Testis (tissue), 3 donors: ENCODE data around the gene SLC5A6. TPM values are rescaled to one million over a fixed set of nuclear protein-coding genes. Genes with fewer than 3 reads are reported as not detected.
"Not testable (repeated sequence)": the region's sequence is repeated elsewhere in the genome, so short reads cannot be mapped to it uniquely, and the experiment has no call there.

ENCODE experiments used
- DNase-seq: peaks from one replicate; pipeline ENCODE4 v3.0.0-alpha.2; 2019
- H3K27ac ChIP-seq, 2 donors: fragments of 200-600 bp; sonication (generic); one replicate each; pipeline ENCODE4 v1.5.1; 2019
- H3K27me3 ChIP-seq: fragments of 200-600 bp; sonication (generic); one replicate; pipeline ENCODE4 v1.5.1; 2019
- H3K36me3 ChIP-seq: fragments of 200-600 bp; sonication (generic); one replicate; pipeline ENCODE4 v1.5.1; 2017; ENCODE audit warnings: low read depth; ENCODE audit errors: missing control alignments
- H3K4me1 ChIP-seq: fragments of 200-600 bp; sonication (generic); one replicate; pipeline ENCODE4 v1.5.1; 2019
- H3K4me3 ChIP-seq, 2 donors: fragments of 200-600 bp; sonication (generic); one replicate each; pipeline ENCODE4 v1.5.1; 2017 to 2019
- H3K9me3 ChIP-seq: fragments of 200-600 bp; sonication (generic); one replicate; pipeline ENCODE4 v1.5.1; 2017
- CTCF ChIP-seq, 3 experiments: fragments of 450-650 bp in 2 of 3; fragments of 200-600 bp in 1 of 3; sonication (generic) in 1 of 3; IDR thresholded peaks; one replicate each; pipeline ENCODE4 v1.5.1; 2016 to 2019; ENCODE audit warnings: antibody characterized with exemption in 3 of 3, mild to moderate bottlenecking in 2 of 3, moderate library complexity in 1 of 3
- POLR2A ChIP-seq: fragments of 450-650 bp; IDR thresholded peaks from one replicate; pipeline ENCODE4 v1.6.1; 2017; ENCODE audit warnings: antibody characterized with exemption, mild to moderate bottlenecking, moderate library complexity
- WGBS, 2 donors: methylation state at CpG; one replicate each; pipeline ENCODE4 v1.1.5; 2018; 5-methylcytosine and 5-hydroxymethylcytosine counted together
- intact Hi-C: fragments of 100-400 bp; cut with DNase I; formaldehyde crosslinking; loops from one replicate; pipeline ENCODE4 v1.15.1; 2023; ENCODE audit warnings: low total_unique reads
- polyA plus RNA-seq: library from polyadenylated mRNA; stranded (reverse); fragments of 350-450 nt; fragmentation: Illumina TruSeq; extraction: RNeasy Lipid Tissue Mini Kit (QIAGEN cat#74804); gene quantifications from one replicate; pipeline ENCODE4 v1.2.3, GENCODE V29; 2014; ENCODE audit warnings: low read depth, low replicate concordance; ENCODE audit not compliant: insufficient read depth
- total RNA-seq, 2 donors: library from RNA; depleted of rRNA; stranded (reverse); fragments of >200 nt; gene quantifications; one replicate each; pipeline ENCODE4 v1.2.3, GENCODE V29; 2016

SLC5A6 gene
- total and polyA plus RNA-seq, 3 donors from 2014 or later = 83.4 to 84.0 (median 83.9) TPM

GRCh38 chr2:27177441-27178351, 34.4 kb downstream of the SLC5A6 start:
- Histone ChIP-seq H3K4me3 (no peak overlapping the region), H3K4me1 (peaks cover 2% of the 10 kb centered on the region), H3K27me3 (no peaks in the 10 kb centered on the region), H3K27ac (no peak overlapping the region), H3K9me3 (no peaks in the 10 kb centered on the region), H3K36me3 (no peaks in the 10 kb centered on the region)
- no peak for DNase-seq
- TF ChIP-seq CTCF (IDR thresholded peaks at IDR 0.05) (no peak), POLR2A (no peak)
- 70 to 78% methylated on average over 15 of the region's 15 CpGs for WGBS, 2 donors
- intact Hi-C loops = no loop called here

DNA sequence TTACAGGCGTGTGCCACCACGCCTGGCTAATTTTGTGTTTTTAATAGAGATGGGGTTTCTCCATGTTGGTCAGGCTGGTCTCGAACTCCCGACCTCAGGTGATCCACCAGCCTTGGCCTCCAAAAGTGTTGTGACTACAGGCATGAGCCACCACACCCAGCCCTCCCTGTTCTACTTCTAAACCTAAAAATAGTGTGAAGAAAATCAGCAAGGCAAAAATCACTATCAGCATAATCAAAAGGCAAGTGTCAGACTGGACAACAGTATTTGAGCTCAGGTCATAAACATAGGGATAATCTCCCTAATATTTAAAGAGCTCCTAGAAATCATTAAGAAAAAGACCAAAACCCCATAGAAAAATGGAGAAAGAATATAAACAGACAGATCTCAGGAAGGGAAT, 36.3 kb downstream of the SLC5A6 start:
- H3K4me3 ChIP-seq, H3K27me3 ChIP-seq, intact Hi-C loops, H3K4me1 ChIP-seq, DNase-seq, H3K9me3 ChIP-seq, H3K36me3 ChIP-seq, H3K27ac ChIP-seq: not testable (repeated sequence)
- 90 to 97% methylated on average over 4 of the region's 4 CpGs for WGBS, 2 donors

GRCh38 chr2:27175330-27175729, 36.7 kb downstream of the SLC5A6 start:
- Histone ChIP-seq H3K27me3 (no peaks in the 10 kb centered on the region), H3K27ac (no peak overlapping the region), H3K4me3 (no peak overlapping the region), H3K36me3 (no peaks in the 10 kb centered on the region), H3K4me1 (peaks cover 9% of the 10 kb centered on the region), H3K9me3 (no peaks in the 10 kb centered on the region)
- TF ChIP-seq CTCF (IDR thresholded peaks at IDR 0.05) (no peak), POLR2A (no peak)
- DNase-seq = peak; percentile 50
- WGBS, 2 donors = 59 to 64% methylated on average over 8 of the region's 8 CpGs
- intact Hi-C loops = no loop called here

- H3K4me1 ChIP-seq = peaks cover 11% of the 10 kb centered on the region
- H3K27me3 ChIP-seq = no peaks in the 10 kb centered on the region
- TF ChIP-seq CTCF (IDR thresholded peaks at IDR 0.05) (no peak), POLR2A (no peak)
- intact Hi-C loops = no loop called here
- no peak for DNase-seq
- WGBS, 2 donors = 90 to 91% methylated on average over 5 to 6 of the region's 6 CpGs
- H3K27ac ChIP-seq = no peak overlapping the region
- no peak overlapping the region for H3K4me3 ChIP-seq
- no peaks in the 10 kb centered on the region for H3K36me3 ChIP-seq
- H3K9me3 ChIP-seq = no peaks in the 10 kb centered on the region
Measured at GRCh38 chr2:27174638-27175037, 37.4 kb downstream of the SLC5A6 start.

DNA sequence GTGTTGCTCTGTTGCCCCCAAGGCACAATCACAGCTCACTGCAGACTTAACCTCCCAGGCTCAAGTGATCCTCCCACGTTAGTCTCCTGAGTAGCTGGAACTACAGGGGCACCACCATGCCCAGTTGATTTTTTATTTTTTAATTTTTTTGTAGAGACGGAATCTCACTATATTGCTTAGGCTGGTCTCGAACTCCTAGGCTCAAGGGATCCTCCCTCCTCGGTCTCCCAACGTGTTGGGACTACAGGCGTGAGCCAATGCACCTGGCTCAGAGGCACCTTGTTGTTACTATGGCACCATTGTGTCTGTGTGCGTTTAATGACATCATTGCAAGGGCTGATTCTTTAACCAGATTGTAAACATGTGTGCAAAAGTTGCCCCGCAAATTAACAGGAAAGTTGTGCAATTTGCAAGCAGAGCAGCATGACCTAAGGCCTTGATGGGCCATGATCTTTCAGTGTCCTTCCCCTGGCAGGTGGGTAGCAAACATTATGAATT, 40.7 kb downstream of the SLC5A6 start:
- Histone ChIP-seq H3K9me3 (no peaks in the 10 kb centered on the region), H3K4me3 (no peak overlapping the region)
- intact Hi-C loops = no loop called here

More for the DNA sequence above, 40.7 kb downstream of the SLC5A6 start:
- Histone ChIP-seq H3K27ac (no peak overlapping the region), H3K36me3 (no peaks in the 10 kb centered on the region), H3K27me3 (no peaks in the 10 kb centered on the region), H3K4me1 (peaks cover 10% of the 10 kb centered on the region)
- no peak for DNase-seq
- no peak for TF ChIP-seq POLR2A
- TF ChIP-seq CTCF (IDR thresholded peaks at IDR 0.05) = no peak
- WGBS, 2 donors = 85 to 86% methylated on average over 8 of the region's 8 CpGs
